HCT116 (cell line): Measurements from ENCODE around the gene CDK11A. TPM values are rescaled to one million over a fixed set of nuclear protein-coding genes. Genes with fewer than 3 reads are reported as not detected.

Experiments used
- ATAC-seq: fragments of 200-7000 bp; cut with Tn5 transposase; 2 replicates; pipeline ENCODE4 v1.9.1; 2020; ENCODE audit warnings: mild to moderate bottlenecking, moderate library complexity
- BruUV-seq: library from RNA; stranded (reverse); fragments of 400-500 nt; replicated peaks from 2 replicates; lab custom pipeline; 2021; lab: Mats Ljungman, UMichigan
- CTCF ChIA-PET: fragments of 300-600 bp; sonication (Branson Sonifier 250); formaldehyde crosslinking; loops from one replicate; lab custom pipeline; 2021; ENCODE audit warnings: antibody characterized with exemption; lab: Charles Lee
- POLR2A ChIA-PET: fragments of 300-600, 350-600 bp; sonication (Branson Sonifier 250); formaldehyde crosslinking; loops from one replicate; lab custom pipeline; 2021; ENCODE audit warnings: antibody characterized with exemption; lab: Charles Lee
- RAD21 ChIA-PET, 2 experiments: fragments of 300-600 bp; sonication (Branson Sonifier 250); formaldehyde crosslinking; loops; one replicate each; lab custom pipeline; 2023; ENCODE audit warnings: low total read pairs in 2 of 2; ENCODE audit not compliant: uncharacterized antibody in 2 of 2, unreplicated experiment in 2 of 2, low non-redundant PET in 1 of 2; lab: Charles Lee
- DNase-seq: peaks from one replicate; pipeline ENCODE4 v3.0.0-alpha.2; 2010; ENCODE audit warnings: low read depth, low spot score
- H2AFZ ChIP-seq: fragments of 200-600 bp; shearing (Covaris generic), sonication (generic); 2 replicates; pipeline ENCODE4 v1.6.1; 2017; ENCODE audit warnings: low read depth, mixed run types, mixed read lengths, antibody characterized with exemption, low read length; ENCODE audit not compliant: poor library complexity, severe bottlenecking
- H3K27ac ChIP-seq: 2 replicates; pipeline ENCODE4 v1.5.1; 2012; ENCODE audit warnings: low read depth, low read length
- H3K27me3 ChIP-seq: fragments of 200-600 bp; sonication (generic); 2 replicates; pipeline ENCODE4 v1.6.1; 2016; ENCODE audit warnings: mixed run types, low read length, mixed read lengths; ENCODE audit not compliant: insufficient read depth
- H3K36me3 ChIP-seq, 2 experiments: fragments of 200-500 bp in 1 of 2; fragments of 200-600 bp in 1 of 2; sonication (Bioruptor generic) in 1 of 2; sonication (generic) in 1 of 2; 2 replicates each; pipeline versions ENCODE4 v1.5.1 to v1.6.1; 2014 to 2016; ENCODE audit warnings: low read length in 2 of 2, inconsistent platforms in 1 of 2, mixed read lengths in 1 of 2, mixed run types in 1 of 2; ENCODE audit not compliant: insufficient read depth in 2 of 2, control insufficient read depth in 1 of 2
- H3K4me1 ChIP-seq, 2 experiments: fragments of 200-600 bp in 1 of 2; sonication (generic) in 1 of 2; 2 replicates each; pipeline versions ENCODE4 v1.5.1 to v1.6.1; 2012 to 2017; ENCODE audit warnings: low read length in 2 of 2, inconsistent platforms in 1 of 2, mild to moderate bottlenecking in 1 of 2, mixed read lengths in 1 of 2, mixed run types in 1 of 2, moderate library complexity in 1 of 2; ENCODE audit not compliant: insufficient read depth in 2 of 2, control insufficient read depth in 1 of 2
- H3K4me2 ChIP-seq: fragments of 200-600 bp; sonication (generic); 2 replicates; pipeline ENCODE4 v1.6.1; 2017; ENCODE audit warnings: mixed run types, low read length, mixed read lengths
- H3K4me3 ChIP-seq, 2 experiments: fragments of 200-600 bp in 1 of 2; sonication (generic) in 1 of 2; replicated peaks in 1 of 2; 2 replicates each; pipeline ENCODE4 v1.5.1; 2011 to 2016; ENCODE audit warnings: low read length in 2 of 2, control low read depth in 1 of 2, low read depth in 1 of 2, mild to moderate bottlenecking in 1 of 2, mixed read lengths in 1 of 2, mixed run types in 1 of 2
- H3K79me2 ChIP-seq: fragments of 200-600 bp; sonication (generic); 2 replicates; pipeline ENCODE4 v1.6.1; 2017; ENCODE audit warnings: mild to moderate bottlenecking, mixed run types, low read length, moderate library complexity, mixed read lengths; ENCODE audit not compliant: insufficient read depth
- H3K9ac ChIP-seq: fragments of 200-600 bp; sonication (generic); 2 replicates; pipeline ENCODE4 v1.6.1; 2016; ENCODE audit warnings: low read length, mixed read lengths
- H3K9me2 ChIP-seq: fragments of 200-600 bp; sonication (generic), shearing (Covaris generic); 2 replicates; pipeline ENCODE4 v1.6.1; 2017; ENCODE audit warnings: mixed run types, mild to moderate bottlenecking, moderate library complexity; ENCODE audit not compliant: insufficient read depth
- H3K9me3 ChIP-seq, 2 experiments: fragments of 200-500 bp in 1 of 2; fragments of 200-600 bp in 1 of 2; sonication (Bioruptor generic) in 1 of 2; sonication (generic) in 1 of 2; 2 replicates each; pipeline ENCODE4 v1.6.1; 2014 to 2017; ENCODE audit warnings: low read length in 2 of 2, mixed read lengths in 2 of 2, inconsistent platforms in 1 of 2, low read depth in 1 of 2, mild to moderate bottlenecking in 1 of 2, mixed run types in 1 of 2, moderate library complexity in 1 of 2; ENCODE audit not compliant: control insufficient read depth in 1 of 2, insufficient read depth in 1 of 2
- H4K20me1 ChIP-seq: fragments of 200-600 bp; sonication (generic), shearing (Covaris generic); 2 replicates; pipeline ENCODE4 v1.6.1; 2017; ENCODE audit warnings: mixed run types, mild to moderate bottlenecking, moderate library complexity; ENCODE audit not compliant: insufficient read depth
- CBX3 ChIP-seq: IDR thresholded peaks from 2 replicates; pipeline ENCODE4 v1.6.1; 2012; ENCODE audit warnings: low read depth
- CEBPB ChIP-seq: IDR thresholded peaks from 2 replicates; pipeline ENCODE4 v1.6.1; 2012; ENCODE audit warnings: low read depth
- CTCF ChIP-seq, 3 experiments: fragments of 200-600 bp in 1 of 3; sonication (generic) in 1 of 3; IDR thresholded peaks in 2 of 3; conservative IDR thresholded peaks in 1 of 3; 2 replicates each; pipeline ENCODE4 v1.5.1; 2012 to 2017; ENCODE audit warnings: low read depth in 2 of 3, low read length in 2 of 3, antibody characterized with exemption in 1 of 3, borderline replicate concordance in 1 of 3, control low read depth in 1 of 3, mild to moderate bottlenecking in 1 of 3, mixed read lengths in 1 of 3, mixed run types in 1 of 3, moderate library complexity in 1 of 3; ENCODE audit not compliant: insufficient read depth in 1 of 3
- EGR1 ChIP-seq: IDR thresholded peaks from 2 replicates; pipeline ENCODE4 v1.6.1; 2012; ENCODE audit warnings: low read depth
- ELF1 ChIP-seq: IDR thresholded peaks from 2 replicates; pipeline ENCODE4 v1.6.1; 2012; ENCODE audit warnings: low read depth, borderline replicate concordance
- EZH2phosphoT487 ChIP-seq: fragments of 200-600 bp; IDR thresholded peaks from 2 replicates; pipeline ENCODE4 v1.6.1; 2018; ENCODE audit warnings: antibody characterized with exemption, borderline replicate concordance
- JUND ChIP-seq: IDR thresholded peaks from 2 replicates; pipeline ENCODE4 v1.6.1; 2012
- MAX ChIP-seq: IDR thresholded peaks from 2 replicates; pipeline ENCODE4 v1.6.1; 2012
- POLR2AphosphoS5 ChIP-seq: IDR thresholded peaks from 2 replicates; pipeline ENCODE4 v1.6.1; 2011; ENCODE audit warnings: mild to moderate bottlenecking, low read depth, low read length, moderate library complexity
- RAD21 ChIP-seq: IDR thresholded peaks from 2 replicates; pipeline ENCODE4 v1.6.1; 2012; ENCODE audit warnings: low read depth, mild to moderate bottlenecking
- REST ChIP-seq: IDR thresholded peaks from 2 replicates; pipeline ENCODE4 v1.6.1; 2012; ENCODE audit warnings: low read depth
- SIN3A ChIP-seq: IDR thresholded peaks from 2 replicates; pipeline ENCODE4 v1.6.1; 2012; ENCODE audit warnings: low read depth
- SP1 ChIP-seq: IDR thresholded peaks from 2 replicates; pipeline ENCODE4 v1.6.1; 2012; ENCODE audit warnings: low read depth
- TCF7L2 ChIP-seq: IDR thresholded peaks from 2 replicates; pipeline ENCODE4 v1.7.0; 2011; ENCODE audit warnings: borderline replicate concordance, inconsistent platforms; ENCODE audit not compliant: insufficient read depth, insufficient read length; ENCODE audit errors: extremely low read depth
- YY1 ChIP-seq: IDR thresholded peaks from 2 replicates; pipeline ENCODE4 v1.6.1; 2011; ENCODE audit warnings: low read length, low read depth, moderate library complexity, mild to moderate bottlenecking; ENCODE audit not compliant: insufficient replicate concordance; ENCODE audit errors: extremely low read depth
- ZBTB33 ChIP-seq: IDR thresholded peaks from 2 replicates; pipeline ENCODE4 v1.6.1; 2011; ENCODE audit warnings: mild to moderate bottlenecking, low read length, moderate library complexity; ENCODE audit not compliant: insufficient replicate concordance; ENCODE audit errors: extremely low read depth
- intact Hi-C: fragments of 100-400 bp; cut with micrococcal nuclease; formaldehyde crosslinking; loops from 2 replicates; pipeline ENCODE4 v1.10.0; 2022
- total RNA-seq: library from RNA; stranded (reverse); gene quantifications from one replicate; pipeline ENCODE4 v1.2.1, GENCODE V29; 2021; ENCODE audit not compliant: unreplicated experiment

Gene CDK11A
- total RNA-seq, 1 experiment from 2014 or later = 61.0 TPM

- Histone ChIP-seq H3K9ac (no peak overlapping the region), H3K27ac (no peak overlapping the region), H3K36me3 (no peaks in the 10 kb centered on the region), H3K4me2 (no peak overlapping the region), H3K9me3 (no peaks in the 10 kb centered on the region), H3K9me2 (no peaks in the 10 kb centered on the region), H3K4me1 (peaks cover 19 to 30% of the 10 kb centered on the region in 2 experiments), H3K27me3 (no peaks in the 10 kb centered on the region), H4K20me1 (no peaks in the 10 kb centered on the region), H3K79me2 (peaks cover 15% of the 10 kb centered on the region; the same call in 1 of the 2 replicates), H3K4me3 (no peak overlapping the region), H2AFZ (no peak overlapping the region)
- TF ChIP-seq JUND (no peak), ZBTB33 (no peak), EZH2phosphoT487 (no peak), POLR2AphosphoS5 (no peak), RAD21 (no peak), CBX3 (no peak), TCF7L2 (no peak), REST (no peak), ELF1 (no peak), YY1 (no peak), CEBPB (no peak), CTCF (IDR thresholded peaks at IDR 0.05 in 2 of 3, conservative IDR thresholded peaks at IDR 0.05 in 1 of 3; ENCODE audit: borderline replicate concordance in 1 of 3, insufficient read depth in 1 of 3, low read depth in 2 of 3, low read length in 2 of 3) (no peak), SP1 (no peak), EGR1 (no peak), MAX (no peak), SIN3A (no peak)
- CTCF ChIA-PET = no interaction called here
- DNase-seq = no peak
- intact Hi-C loops = no loop called here
- RAD21 ChIA-PET = no interaction called here
- BruUV-seq = no TSS peak
- ATAC-seq = no peak
- POLR2A ChIA-PET = no interaction called here
These were observed 40.9 kb downstream of the CDK11A start for GRCh38 chr1:1683104-1683905.
